Measurements from ENCODE around the gene ATXN1.

- TF ChIP-seq, protein P1, sequence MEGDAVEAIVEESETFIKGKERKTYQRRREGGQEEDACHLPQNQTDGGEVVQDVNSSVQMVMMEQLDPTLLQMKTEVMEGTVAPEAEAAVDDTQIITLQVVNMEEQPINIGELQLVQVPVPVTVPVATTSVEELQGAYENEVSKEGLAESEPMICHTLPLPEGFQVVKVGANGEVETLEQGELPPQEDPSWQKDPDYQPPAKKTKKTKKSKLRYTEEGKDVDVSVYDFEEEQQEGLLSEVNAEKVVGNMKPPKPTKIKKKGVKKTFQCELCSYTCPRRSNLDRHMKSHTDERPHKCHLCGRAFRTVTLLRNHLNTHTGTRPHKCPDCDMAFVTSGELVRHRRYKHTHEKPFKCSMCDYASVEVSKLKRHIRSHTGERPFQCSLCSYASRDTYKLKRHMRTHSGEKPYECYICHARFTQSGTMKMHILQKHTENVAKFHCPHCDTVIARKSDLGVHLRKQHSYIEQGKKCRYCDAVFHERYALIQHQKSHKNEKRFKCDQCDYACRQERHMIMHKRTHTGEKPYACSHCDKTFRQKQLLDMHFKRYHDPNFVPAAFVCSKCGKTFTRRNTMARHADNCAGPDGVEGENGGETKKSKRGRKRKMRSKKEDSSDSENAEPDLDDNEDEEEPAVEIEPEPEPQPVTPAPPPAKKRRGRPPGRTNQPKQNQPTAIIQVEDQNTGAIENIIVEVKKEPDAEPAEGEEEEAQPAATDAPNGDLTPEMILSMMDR (IDR thresholded peaks at IDR 0.05) = no peak
- no peak for TF ChIP-seq POLR2A (IDR thresholded peaks at IDR 0.05)
- TF ChIP-seq EP300 (IDR thresholded peaks at IDR 0.05) = no peak
Observed at GRCh38 chr6:16755544-16755943, 5.7 kb downstream of the ATXN1 start.
